ENCODE measurements around the gene NLRC3.

DNA sequence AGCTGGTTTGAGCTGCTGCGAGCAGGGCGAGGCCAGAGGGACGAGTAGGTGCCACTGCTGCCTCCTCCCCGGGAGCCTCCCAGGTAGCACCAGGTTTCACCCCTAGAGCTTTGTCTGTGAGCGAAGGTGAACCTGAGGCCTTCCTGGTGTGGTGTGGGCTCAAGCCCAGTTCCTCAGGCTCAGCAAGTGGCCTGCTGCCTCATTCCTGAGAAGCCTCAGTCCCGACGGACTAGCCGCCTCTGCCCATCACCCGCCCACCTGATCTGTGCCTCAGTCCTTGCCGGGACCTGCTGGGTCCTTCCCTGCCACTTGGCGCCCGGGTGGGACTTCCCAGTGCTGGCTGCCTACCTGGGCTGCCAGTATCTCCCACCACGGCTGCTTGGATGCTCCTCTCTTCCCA, 1.7 kb downstream of the NLRC3 start:
- TF ChIP-seq, protein P1, sequence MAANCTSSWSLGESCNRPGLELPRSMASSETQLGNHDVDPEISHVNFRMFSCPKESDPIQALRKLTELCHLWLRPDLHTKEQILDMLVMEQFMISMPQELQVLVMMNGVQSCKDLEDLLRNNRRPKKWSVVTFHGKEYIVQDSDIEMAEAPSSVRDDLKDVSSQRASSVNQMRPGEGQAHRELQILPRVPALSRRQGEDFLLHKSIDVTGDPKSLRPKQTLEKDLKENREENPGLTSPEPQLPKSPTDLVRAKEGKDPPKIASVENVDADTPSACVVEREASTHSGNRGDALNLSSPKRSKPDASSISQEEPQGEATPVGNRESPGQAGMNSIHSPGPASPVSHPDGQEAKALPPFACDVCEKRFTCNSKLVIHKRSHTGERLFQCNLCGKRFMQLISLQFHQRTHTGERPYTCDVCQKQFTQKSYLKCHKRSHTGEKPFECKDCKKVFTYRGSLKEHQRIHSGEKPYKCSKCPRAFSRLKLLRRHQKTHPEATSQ (tag by site-specific recombination; IDR thresholded peaks at IDR 0.05): no peak
- TF ChIP-seq, protein P2, sequence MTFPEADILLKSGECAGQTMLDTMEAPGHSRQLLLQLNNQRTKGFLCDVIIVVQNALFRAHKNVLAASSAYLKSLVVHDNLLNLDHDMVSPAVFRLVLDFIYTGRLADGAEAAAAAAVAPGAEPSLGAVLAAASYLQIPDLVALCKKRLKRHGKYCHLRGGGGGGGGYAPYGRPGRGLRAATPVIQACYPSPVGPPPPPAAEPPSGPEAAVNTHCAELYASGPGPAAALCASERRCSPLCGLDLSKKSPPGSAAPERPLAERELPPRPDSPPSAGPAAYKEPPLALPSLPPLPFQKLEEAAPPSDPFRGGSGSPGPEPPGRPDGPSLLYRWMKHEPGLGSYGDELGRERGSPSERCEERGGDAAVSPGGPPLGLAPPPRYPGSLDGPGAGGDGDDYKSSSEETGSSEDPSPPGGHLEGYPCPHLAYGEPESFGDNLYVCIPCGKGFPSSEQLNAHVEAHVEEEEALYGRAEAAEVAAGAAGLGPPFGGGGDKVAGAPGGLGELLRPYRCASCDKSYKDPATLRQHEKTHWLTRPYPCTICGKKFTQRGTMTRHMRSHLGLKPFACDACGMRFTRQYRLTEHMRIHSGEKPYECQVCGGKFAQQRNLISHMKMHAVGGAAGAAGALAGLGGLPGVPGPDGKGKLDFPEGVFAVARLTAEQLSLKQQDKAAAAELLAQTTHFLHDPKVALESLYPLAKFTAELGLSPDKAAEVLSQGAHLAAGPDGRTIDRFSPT (tag by site-specific recombination; IDR thresholded peaks at IDR 0.05): no peak
- TF ChIP-seq BCL11A (tag by site-specific recombination; IDR thresholded peaks at IDR 0.05; ENCODE audit: low read depth): no peak
- no peak for TF ChIP-seq SP2 (tag by site-specific recombination; IDR thresholded peaks at IDR 0.05)
- TF ChIP-seq CTCF (tag by site-specific recombination; IDR thresholded peaks at IDR 0.05): no peak
- TF ChIP-seq ZNF558 (tag by site-specific recombination; IDR thresholded peaks at IDR 0.05): no peak
- no peak for TF ChIP-seq ZNF221 (tag by site-specific recombination; IDR thresholded peaks at IDR 0.05; ENCODE audit: borderline replicate concordance)
- TF ChIP-seq OVOL3 (tag by site-specific recombination; IDR thresholded peaks at IDR 0.05): no peak
- no peak for TF ChIP-seq ZNF37A (tag by site-specific recombination; IDR thresholded peaks at IDR 0.05)
- TF ChIP-seq, protein P3, sequence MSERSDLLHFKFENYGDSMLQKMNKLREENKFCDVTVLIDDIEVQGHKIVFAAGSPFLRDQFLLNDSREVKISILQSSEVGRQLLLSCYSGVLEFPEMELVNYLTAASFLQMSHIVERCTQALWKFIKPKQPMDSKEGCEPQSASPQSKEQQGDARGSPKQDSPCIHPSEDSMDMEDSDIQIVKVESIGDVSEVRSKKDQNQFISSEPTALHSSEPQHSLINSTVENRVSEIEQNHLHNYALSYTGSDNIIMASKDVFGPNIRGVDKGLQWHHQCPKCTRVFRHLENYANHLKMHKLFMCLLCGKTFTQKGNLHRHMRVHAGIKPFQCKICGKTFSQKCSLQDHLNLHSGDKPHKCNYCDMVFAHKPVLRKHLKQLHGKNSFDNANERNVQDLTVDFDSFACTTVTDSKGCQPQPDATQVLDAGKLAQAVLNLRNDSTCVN (tag by site-specific recombination; optimal IDR thresholded peaks at IDR 0.05): no peak
- TF ChIP-seq, protein P4, sequence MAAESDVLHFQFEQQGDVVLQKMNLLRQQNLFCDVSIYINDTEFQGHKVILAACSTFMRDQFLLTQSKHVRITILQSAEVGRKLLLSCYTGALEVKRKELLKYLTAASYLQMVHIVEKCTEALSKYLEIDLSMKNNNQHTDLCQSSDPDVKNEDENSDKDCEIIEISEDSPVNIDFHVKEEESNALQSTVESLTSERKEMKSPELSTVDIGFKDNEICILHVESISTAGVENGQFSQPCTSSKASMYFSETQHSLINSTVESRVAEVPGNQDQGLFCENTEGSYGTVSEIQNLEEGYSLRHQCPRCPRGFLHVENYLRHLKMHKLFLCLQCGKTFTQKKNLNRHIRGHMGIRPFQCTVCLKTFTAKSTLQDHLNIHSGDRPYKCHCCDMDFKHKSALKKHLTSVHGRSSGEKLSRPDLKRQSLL (tag by site-specific recombination; IDR thresholded peaks at IDR 0.05): no peak
